Stomach (tissue), 4 donors: ENCODE measurements around the gene FCRLB.

ENCODE experiments used
- CTCF ChIP-seq, 7 experiments: fragments of 450-650 bp in 4 of 7; fragments of 200-600 bp in 3 of 7; sonication (generic) in 3 of 7; IDR thresholded peaks; one replicate each; pipeline ENCODE4 v1.5.1; 2016 to 2019; ENCODE audit warnings: antibody characterized with exemption in 7 of 7, control low read depth in 2 of 7, mild to moderate bottlenecking in 1 of 7
- EP300 ChIP-seq: sonication (generic); formaldehyde crosslinking; IDR thresholded peaks from one replicate; pipeline ENCODE4 v1.6.1; 2017; ENCODE audit warnings: antibody characterized with exemption
- POLR2A ChIP-seq, 4 donors: fragments of 450-650 bp; IDR thresholded peaks; one replicate each; pipeline ENCODE4 v1.6.1; 2016; ENCODE audit warnings: antibody characterized with exemption in 4 of 4, control low read depth in 2 of 4, mild to moderate bottlenecking in 1 of 4, moderate library complexity in 1 of 4

GRCh38 chr1:161777261-161777660, 55.9 kb downstream of the FCRLB start:
- TF ChIP-seq POLR2A (IDR thresholded peaks at IDR 0.05): no peak
- no peak for TF ChIP-seq CTCF (IDR thresholded peaks at IDR 0.05)
- TF ChIP-seq EP300: no peak
